OCI-LY7 (cell line): Measurements from ENCODE around the gene ZYX.

Experiments used
- CTCF ChIP-seq: fragments of 200-600 bp; sonication (generic); conservative IDR thresholded peaks from 2 replicates; pipeline ENCODE4 v1.5.1; 2014; ENCODE audit warnings: mild to moderate bottlenecking, antibody characterized with exemption, low read length, moderate library complexity, mixed read lengths
- EZH2phosphoT487 ChIP-seq: fragments of 200-600 bp; sonication (generic); IDR thresholded peaks from 2 replicates; pipeline ENCODE4 v1.6.1; 2018; ENCODE audit warnings: low read depth, borderline replicate concordance, mild to moderate bottlenecking, mixed run types, antibody characterized with exemption, low read length, moderate library complexity, mixed read lengths

- no peak for TF ChIP-seq CTCF
- TF ChIP-seq EZH2phosphoT487: no peak
Observed at GRCh38 chr7:143396625-143397556, 15.7 kb downstream of the ZYX start.
